Colonic mucosa (tissue), 4 donors: Measurements from ENCODE around the gene IGFBP4. TPM values are rescaled to one million over a fixed set of nuclear protein-coding genes. Genes with fewer than 3 reads are reported as not detected.

Source experiments
- DNase-seq: peaks from one replicate; pipeline ENCODE4 v3.0.0-alpha.2; 2020
- H3K27ac ChIP-seq: fragments of 200-600 bp; one replicate; pipeline ENCODE4 v1.8.0; 2021
- H3K27me3 ChIP-seq: fragments of 200-600 bp; one replicate; pipeline ENCODE4 v1.8.0; 2021
- H3K36me3 ChIP-seq: fragments of 200-600 bp; one replicate; pipeline ENCODE4 v1.8.0; 2021
- H3K4me1 ChIP-seq: fragments of 200-600 bp; one replicate; pipeline ENCODE4 v1.8.0; 2021; ENCODE audit warnings: mild to moderate bottlenecking
- H3K4me3 ChIP-seq: fragments of 200-600 bp; one replicate; pipeline ENCODE4 v1.8.0; 2021
- H3K9ac ChIP-seq, 2 donors: one replicate each; pipeline ENCODE4 v1.7.0; 2013; ENCODE audit warnings: control low read depth in 2 of 2, low read depth in 2 of 2, low read length in 2 of 2
- H3K9me3 ChIP-seq: fragments of 200-600 bp; one replicate; pipeline ENCODE4 v1.8.0; 2021
- CTCF ChIP-seq: fragments of 200-600 bp; IDR thresholded peaks from one replicate; pipeline ENCODE4 v1.8.0; 2022; ENCODE audit warnings: antibody characterized with exemption, mild to moderate bottlenecking
- intact Hi-C: fragments of 100-400 bp; cut with DNase I; formaldehyde crosslinking; loops from one replicate; pipeline ENCODE4 v1.14.1; 2022
- total RNA-seq, 2 donors: library from RNA; stranded (reverse); fragmentation: NEBNext Ultra II Directional in 1 of 2; extraction: Animal tissue kit (Norgen Biotek cat#: 25700) in 1 of 2; gene quantifications; one replicate each; pipeline ENCODE4 v1.2.1, GENCODE V29; 2021
- donor health status: healthy.
- donor health status: DM: no; HTN: no; CAD: no.
- donor health status: DM: no; HTN: no; CAD: no.

The IGFBP4 gene
- total RNA-seq, 2 donors from 2014 or later = 182 to 291 TPM

- Histone ChIP-seq H3K4me3 (no peak overlapping the region), H3K9ac (no peak overlapping the region), H3K9me3 (no peaks in the 10 kb centered on the region), H3K36me3 (peaks cover 5% of the 10 kb centered on the region), H3K27me3 (no peaks in the 10 kb centered on the region), H3K4me1 (no peaks in the 10 kb centered on the region), H3K27ac (no peak overlapping the region)
- intact Hi-C loops = no loop called here
- no peak for TF ChIP-seq CTCF
- DNase-seq = no peak
Measured at GRCh38 chr17:40458851-40459482, 15.7 kb downstream of the IGFBP4 start.

GRCh38 chr17:40459636-40460603, 16.7 kb downstream of the IGFBP4 start:
- Histone ChIP-seq H3K9me3 (no peaks in the 10 kb centered on the region), H3K27ac (no peak overlapping the region), H3K36me3 (no peaks in the 10 kb centered on the region), H3K4me3 (no peak overlapping the region), H3K4me1 (no peaks in the 10 kb centered on the region), H3K9ac (no peak overlapping the region), H3K27me3 (no peaks in the 10 kb centered on the region)
- no peak for TF ChIP-seq CTCF
- DNase-seq = no peak
- intact Hi-C loops = no loop called here

- H3K9me3 ChIP-seq = no peaks in the 10 kb centered on the region
- intact Hi-C loops = no loop called here
- H3K4me3 ChIP-seq = no peak overlapping the region
- H3K36me3 ChIP-seq = no peaks in the 10 kb centered on the region
- H3K27ac ChIP-seq = no peak overlapping the region
- DNase-seq = no peak
- H3K9ac ChIP-seq = no peak overlapping the region
- no peak for TF ChIP-seq CTCF
- H3K27me3 ChIP-seq = no peaks in the 10 kb centered on the region
- H3K4me1 ChIP-seq = no peaks in the 10 kb centered on the region
Measured at GRCh38 chr17:40460604-40460967, 17.3 kb downstream of the IGFBP4 start.

DNA sequence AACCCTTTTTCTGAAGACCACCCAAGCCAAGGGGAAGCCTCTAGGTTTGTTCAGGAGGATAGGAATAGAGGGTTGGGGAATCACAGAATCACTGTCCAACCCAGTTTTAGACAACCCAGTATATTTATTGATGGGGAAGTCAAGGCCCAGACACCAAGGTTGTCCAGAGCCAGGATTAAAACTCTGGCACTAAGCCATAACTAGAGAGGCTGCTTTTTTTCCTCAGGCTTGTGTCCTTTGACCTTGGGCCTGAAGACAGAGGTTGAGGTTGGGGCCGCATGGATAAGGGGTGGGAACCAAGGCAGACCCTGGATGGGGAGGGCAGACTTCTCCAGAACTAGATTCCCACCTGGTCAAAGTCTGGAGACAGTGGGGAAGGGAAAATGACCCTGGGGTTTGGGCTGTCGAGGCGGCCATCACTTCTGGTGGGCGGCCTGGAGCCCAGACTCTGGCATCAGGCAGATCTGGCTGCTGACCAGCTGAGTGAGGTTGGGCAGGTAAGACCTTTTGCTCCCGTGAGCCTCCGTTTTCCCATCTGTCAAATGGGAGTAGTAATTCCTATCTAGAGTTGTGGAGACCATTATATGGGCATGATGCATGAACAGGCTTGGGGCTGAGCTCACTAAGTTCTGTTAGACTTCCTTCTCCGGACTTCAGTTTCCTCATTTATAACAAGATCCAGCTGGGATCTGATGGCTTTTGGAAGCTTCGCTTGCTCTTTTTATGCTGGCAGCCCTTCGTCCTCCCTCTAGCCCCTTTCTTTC, 17.9 kb downstream of the IGFBP4 start:
- TF ChIP-seq CTCF = no peak
- no peak overlapping the region for H3K4me3 ChIP-seq
- DNase-seq = no peak
- H3K4me1 ChIP-seq = no peaks in the 10 kb centered on the region
- H3K9ac ChIP-seq = no peak overlapping the region
- H3K27ac ChIP-seq = no peak overlapping the region
- no peaks in the 10 kb centered on the region for H3K27me3 ChIP-seq
- no peaks in the 10 kb centered on the region for H3K36me3 ChIP-seq
- intact Hi-C loops = no loop called here
- H3K9me3 ChIP-seq = no peaks in the 10 kb centered on the region

DNA sequence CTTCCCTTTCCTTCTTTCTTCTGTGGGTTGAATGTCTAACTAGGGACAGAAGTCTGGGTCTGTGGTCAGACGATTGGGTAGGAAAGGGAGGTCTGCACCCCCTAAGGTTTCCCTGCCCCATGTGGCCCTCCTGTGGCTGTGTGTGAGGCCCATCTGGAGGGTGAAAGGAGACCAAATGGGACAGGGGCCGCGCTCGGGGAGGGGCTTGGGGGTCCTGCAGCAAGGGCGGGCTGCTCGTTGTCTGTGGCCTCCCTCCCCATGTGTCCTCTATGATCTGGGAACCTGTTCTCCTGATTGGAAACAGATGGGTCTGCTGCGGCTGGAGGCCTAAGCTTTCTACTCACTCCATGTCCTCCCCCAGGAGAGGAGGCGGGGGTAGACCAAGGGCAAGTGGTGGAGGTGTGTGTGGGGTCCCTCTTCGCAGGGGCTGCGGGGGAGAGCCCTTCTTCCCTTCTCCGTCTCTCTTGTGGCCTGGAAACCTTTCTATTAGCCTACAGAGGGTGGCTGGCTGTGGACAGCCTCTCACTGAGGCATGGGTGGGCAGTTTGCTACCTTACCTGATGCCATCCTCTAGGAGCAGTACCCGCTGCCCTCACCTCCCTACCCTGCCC, 18.6 kb downstream of the IGFBP4 start:
- no peak for TF ChIP-seq CTCF
- Histone ChIP-seq H3K27me3 (no peaks in the 10 kb centered on the region), H3K27ac (no peak overlapping the region), H3K4me1 (no peaks in the 10 kb centered on the region), H3K9me3 (no peaks in the 10 kb centered on the region), H3K36me3 (no peaks in the 10 kb centered on the region), H3K4me3 (no peak overlapping the region), H3K9ac (peak overlapping the region in 1 of 2 donors; percentile 12)
- intact Hi-C loops = no loop called here
- no peak for DNase-seq
